Pancreas (tissue), 10 donors: ENCODE results near the gene SYTL5. TPM values are rescaled to one million over a fixed set of nuclear protein-coding genes. Genes with fewer than 3 reads are reported as not detected.

ENCODE experiments used
- ATAC-seq, 4 donors: fragments of 200-7000 bp; cut with Tn5 transposase; one replicate each; pipeline versions ENCODE4 v1.8.0 to v1.9.1; 2020; ENCODE audit warnings: mild to moderate bottlenecking in 4 of 4, moderate library complexity in 4 of 4
- DNase-seq, 6 donors: peaks; one replicate each; pipeline ENCODE4 v3.0.0-alpha.2; 2020
- FAIRE-seq: peaks from 2 replicates; lab custom pipeline; 2012; peaks lifted over from hg19 to GRCh38; lab: Jason Lieb, UNC
- H3K27ac ChIP-seq, 4 donors: fragments of 200-600 bp; sonication (generic); 1 replicate in 3 of 4; 2 replicates in 1 of 4; pipeline versions ENCODE4 v1.5.0 to v1.8.0; 2020
- H3K27me3 ChIP-seq, 4 donors: fragments of 200-600 bp; one replicate each; pipeline ENCODE4 v1.8.0; 2021
- H3K36me3 ChIP-seq, 3 donors: fragments of 200-600 bp; sonication (generic) in 1 of 3; one replicate each; pipeline versions ENCODE4 v1.5.0 to v1.8.0; 2020 to 2021
- H3K4me1 ChIP-seq, 3 donors: fragments of 200-600 bp; one replicate each; pipeline ENCODE4 v1.8.0; 2021
- H3K4me3 ChIP-seq, 4 donors: fragments of 200-600 bp; sonication (generic) in 2 of 4; one replicate each; pipeline versions ENCODE4 v1.5.0 to v1.8.0; 2020 to 2021
- H3K9me3 ChIP-seq, 4 donors: fragments of 200-600 bp; one replicate each; pipeline ENCODE4 v1.8.0; 2021
- CTCF ChIP-seq, 4 donors: fragments of 200-600 bp; sonication (generic) in 3 of 4; IDR thresholded peaks; one replicate each; pipeline versions ENCODE4 v1.5.0 to v1.8.0; 2021; ENCODE audit warnings: antibody characterized with exemption in 4 of 4
- WGBS, 2 donors: extraction: QIAGEN DNeasy Blood & Tissue Kit; methylation state at CpG; one replicate each; pipeline ENCODE4 v1.1.7; 2013; 5-methylcytosine and 5-hydroxymethylcytosine counted together
- intact Hi-C, 3 donors: fragments of 100-400 bp; cut with DNase I; formaldehyde crosslinking; loops; one replicate each; pipeline versions ENCODE4 v1.11.1 to v1.14.2; 2022
- polyA plus RNA-seq, 2 donors: library from polyadenylated mRNA; stranded (reverse); fragments of 200-250 nt; gene quantifications; one replicate each; pipeline ENCODE4 v1.2.3, GENCODE V29; 2013
- total RNA-seq, 6 donors: library from RNA; stranded (reverse); fragmentation: NEBNext Ultra II Directional in 4 of 6; extraction: Animal tissue kit (Norgen Biotek cat#: 25700) in 4 of 6; gene quantifications; one replicate each; pipeline versions ENCODE4 v1.2.1 to v1.2.4, GENCODE V29; 2021 to 2023
- donor health status: healthy with polysubstance abuse.
- donor health status: DM: no; HTN: no; CAD: no; lungs with moderate emphysema.
- donor health status: DM: no; HTN: no; CAD: no.
- donor health status: control.
- donor health status: control.
- donor health status: Bipolar disorder and iron deficiency.
- donor health status: DM: yes; HTN: yes; CAD: no.
- donor health status: DM: no; HTN: no; CAD: no.
- donor health status: DM: no; HTN: no; CAD: no.
- donor health status: DM: yes; HTN: yes; CAD: no.

Gene SYTL5
- total and polyA plus RNA-seq, 8 donors = 0.77 to 5.9 (median 2.4) TPM

GRCh38 chrX:38108364-38108763, 102.0 kb downstream of the SYTL5 start:
- no peaks in the 10 kb centered on the region for H3K27me3 ChIP-seq
- 11 to 27% methylated on average over 6 of the region's 6 CpGs for WGBS, 2 donors
- DNase-seq (peak in 1 of 6 donors; percentile 26), FAIRE-seq (no peak), ATAC-seq (peak; percentile 76 to 87 (median 84))
- no peak overlapping the region for H3K27ac ChIP-seq
- no peaks in the 10 kb centered on the region for H3K36me3 ChIP-seq
- H3K9me3 ChIP-seq = no peaks in the 10 kb centered on the region
- no peak for TF ChIP-seq CTCF (IDR thresholded peaks at IDR 0.05)
- intact Hi-C loops = no loop called here
- no peaks in the 10 kb centered on the region for H3K4me1 ChIP-seq
- H3K4me3 ChIP-seq = no peak overlapping the region

DNA sequence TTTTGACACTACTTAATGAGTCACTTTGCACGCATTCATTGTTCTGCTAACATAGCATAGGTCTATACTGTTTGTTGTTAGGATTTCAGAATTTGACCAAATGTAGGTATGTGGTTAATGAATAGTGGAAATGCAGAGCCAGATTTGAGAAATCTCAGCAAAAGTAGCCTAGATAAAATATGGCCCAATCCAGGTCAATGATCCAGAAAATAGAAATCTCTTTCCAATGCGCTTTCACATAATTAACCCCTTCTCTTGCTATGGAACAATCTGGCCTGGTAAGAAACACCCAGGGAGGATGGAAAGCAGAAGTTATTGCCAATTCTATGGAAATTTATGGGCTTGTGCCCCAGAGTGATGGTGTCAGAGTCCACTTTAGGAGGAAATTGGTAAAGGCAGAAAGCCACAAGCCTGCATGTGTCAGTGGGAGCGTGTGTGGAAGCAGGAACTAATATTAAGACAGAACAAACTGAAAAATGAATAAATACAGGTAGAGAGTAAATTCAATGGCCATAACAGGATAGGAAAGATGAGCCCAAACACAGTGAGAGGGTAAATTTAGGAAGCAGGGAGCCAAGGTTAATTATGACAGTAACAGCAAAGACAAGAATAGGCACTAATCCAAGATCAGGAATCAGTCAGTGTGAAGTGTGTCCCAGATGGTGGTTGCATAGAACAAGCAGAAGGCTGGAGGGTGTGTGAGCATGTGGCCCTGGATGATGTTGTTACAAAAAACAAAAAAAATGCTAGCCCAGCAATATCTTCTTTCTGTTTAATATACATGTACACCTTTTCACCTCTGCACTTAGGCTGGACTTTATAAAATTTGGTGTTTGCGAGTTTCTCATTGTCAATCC, 102.9 kb downstream of the SYTL5 start:
- Histone ChIP-seq H3K4me3 (no peak overlapping the region), H3K36me3 (no peaks in the 10 kb centered on the region), H3K27ac (no peak overlapping the region), H3K4me1 (no peaks in the 10 kb centered on the region), H3K9me3 (no peaks in the 10 kb centered on the region), H3K27me3 (no peaks in the 10 kb centered on the region)
- no peak for FAIRE-seq
- intact Hi-C loops = no loop called here
- no peak for TF ChIP-seq CTCF (IDR thresholded peaks at IDR 0.05)
- peak in 1 of 4 donors; percentile 8 for ATAC-seq
- WGBS, 2 donors = 70 to 92% methylated on average over 4 of the region's 4 CpGs
- DNase-seq = no peak

- FAIRE-seq (no peak), DNase-seq (no peak), ATAC-seq (no peak)
- Histone ChIP-seq H3K36me3 (no peaks in the 10 kb centered on the region), H3K27me3 (no peaks in the 10 kb centered on the region), H3K4me3 (no peak overlapping the region), H3K9me3 (no peaks in the 10 kb centered on the region), H3K4me1 (no peaks in the 10 kb centered on the region), H3K27ac (no peak overlapping the region)
- intact Hi-C loops = no loop called here
- TF ChIP-seq CTCF (IDR thresholded peaks at IDR 0.05) = no peak
- WGBS, 2 donors = 62 to 84% methylated on average over 6 of the region's 6 CpGs
Observed at GRCh38 chrX:38110231-38110630, 103.9 kb downstream of the SYTL5 start.

GRCh38 chrX:38111196-38111595, 104.8 kb downstream of the SYTL5 start:
- ATAC-seq = no peak
- FAIRE-seq = no peak

More at GRCh38 chrX:38111196-38111595, 104.8 kb downstream of the SYTL5 start:
- no peaks in the 10 kb centered on the region for H3K4me1 ChIP-seq
- 84 to 97% methylated on average over 5 of the region's 5 CpGs for WGBS, 2 donors
- H3K4me3 ChIP-seq = no peak overlapping the region
- intact Hi-C loops = no loop called here
- H3K36me3 ChIP-seq = no peaks in the 10 kb centered on the region
- no peak for TF ChIP-seq CTCF (IDR thresholded peaks at IDR 0.05)
- DNase-seq = no peak
- H3K27me3 ChIP-seq = no peaks in the 10 kb centered on the region
- H3K27ac ChIP-seq = no peak overlapping the region
- no peaks in the 10 kb centered on the region for H3K9me3 ChIP-seq
